ENCODE data around the gene TPST1.

DNA sequence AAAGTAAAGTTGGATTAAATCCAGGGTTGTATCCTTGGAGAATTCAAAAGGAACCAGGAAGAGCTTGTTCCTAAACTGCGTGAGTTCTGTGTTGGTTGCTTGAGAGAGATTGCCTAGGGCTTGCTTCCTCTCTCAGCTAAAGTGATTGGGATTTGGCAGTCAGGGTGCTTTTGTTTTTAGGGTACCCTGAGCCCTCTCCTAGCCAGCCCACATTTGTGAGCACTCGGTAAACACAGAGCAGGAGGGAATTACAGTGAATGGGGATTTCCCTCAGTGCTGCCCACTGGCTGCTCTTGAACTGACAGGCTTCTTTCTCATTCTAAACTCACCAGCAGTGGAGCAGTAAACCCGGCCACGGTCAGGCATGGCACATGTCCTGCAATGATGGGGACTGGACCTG, 146.9 kb downstream of the TPST1 start:
- no peak for TF ChIP-seq YY1 (IDR thresholded peaks at IDR 0.05; ENCODE audit: low read depth)
- TF ChIP-seq EP300 (IDR thresholded peaks at IDR 0.05; ENCODE audit: borderline replicate concordance), result no peak
- TF ChIP-seq, protein P1, sequence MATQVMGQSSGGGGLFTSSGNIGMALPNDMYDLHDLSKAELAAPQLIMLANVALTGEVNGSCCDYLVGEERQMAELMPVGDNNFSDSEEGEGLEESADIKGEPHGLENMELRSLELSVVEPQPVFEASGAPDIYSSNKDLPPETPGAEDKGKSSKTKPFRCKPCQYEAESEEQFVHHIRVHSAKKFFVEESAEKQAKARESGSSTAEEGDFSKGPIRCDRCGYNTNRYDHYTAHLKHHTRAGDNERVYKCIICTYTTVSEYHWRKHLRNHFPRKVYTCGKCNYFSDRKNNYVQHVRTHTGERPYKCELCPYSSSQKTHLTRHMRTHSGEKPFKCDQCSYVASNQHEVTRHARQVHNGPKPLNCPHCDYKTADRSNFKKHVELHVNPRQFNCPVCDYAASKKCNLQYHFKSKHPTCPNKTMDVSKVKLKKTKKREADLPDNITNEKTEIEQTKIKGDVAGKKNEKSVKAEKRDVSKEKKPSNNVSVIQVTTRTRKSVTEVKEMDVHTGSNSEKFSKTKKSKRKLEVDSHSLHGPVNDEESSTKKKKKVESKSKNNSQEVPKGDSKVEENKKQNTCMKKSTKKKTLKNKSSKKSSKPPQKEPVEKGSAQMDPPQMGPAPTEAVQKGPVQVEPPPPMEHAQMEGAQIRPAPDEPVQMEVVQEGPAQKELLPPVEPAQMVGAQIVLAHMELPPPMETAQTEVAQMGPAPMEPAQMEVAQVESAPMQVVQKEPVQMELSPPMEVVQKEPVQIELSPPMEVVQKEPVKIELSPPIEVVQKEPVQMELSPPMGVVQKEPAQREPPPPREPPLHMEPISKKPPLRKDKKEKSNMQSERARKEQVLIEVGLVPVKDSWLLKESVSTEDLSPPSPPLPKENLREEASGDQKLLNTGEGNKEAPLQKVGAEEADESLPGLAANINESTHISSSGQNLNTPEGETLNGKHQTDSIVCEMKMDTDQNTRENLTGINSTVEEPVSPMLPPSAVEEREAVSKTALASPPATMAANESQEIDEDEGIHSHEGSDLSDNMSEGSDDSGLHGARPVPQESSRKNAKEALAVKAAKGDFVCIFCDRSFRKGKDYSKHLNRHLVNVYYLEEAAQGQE (IDR thresholded peaks at IDR 0.05; ENCODE audit: low read depth), result no peak
- no peak for TF ChIP-seq TAF1 (IDR thresholded peaks at IDR 0.05; ENCODE audit: low read depth)

Data from Ishikawa (cell line).